GM18909 (cell line): ENCODE results near the gene HAVCR1.
"Not testable (repeated sequence)": the region's sequence is repeated elsewhere in the genome, so short reads cannot be mapped to it uniquely, and the experiment has no call there.

Source experiments
- ATAC-seq: cut with Tn5 transposase; IDR thresholded peaks from one replicate; pipeline ENCODE4 v1.9.1; 2021; ENCODE audit warnings: mild to moderate bottlenecking; ENCODE audit not compliant: unreplicated experiment, poor library complexity

The HAVCR1 gene

DNA sequence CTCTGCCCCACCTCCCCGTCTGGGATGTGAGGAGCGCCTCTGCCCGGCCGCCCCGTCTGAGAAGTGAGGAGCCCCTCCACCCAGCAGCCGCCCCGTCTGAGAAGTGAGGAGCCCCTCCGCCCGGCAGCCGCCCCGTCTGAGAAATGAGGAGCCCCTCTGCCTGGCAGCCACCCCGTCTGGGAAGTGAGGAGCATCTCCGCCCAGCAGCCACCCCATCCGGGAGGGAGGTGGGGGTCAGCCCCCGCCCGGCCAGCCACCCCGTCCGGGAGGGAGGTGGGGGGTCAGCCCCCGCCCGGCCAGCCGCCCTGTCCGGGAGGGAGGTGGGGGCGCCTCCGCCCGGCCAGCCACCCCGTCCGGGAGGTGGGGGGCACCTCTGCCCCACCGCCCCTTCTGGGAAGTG, 44.8 kb downstream of the HAVCR1 start:
- ATAC-seq = not testable (repeated sequence)

DNA sequence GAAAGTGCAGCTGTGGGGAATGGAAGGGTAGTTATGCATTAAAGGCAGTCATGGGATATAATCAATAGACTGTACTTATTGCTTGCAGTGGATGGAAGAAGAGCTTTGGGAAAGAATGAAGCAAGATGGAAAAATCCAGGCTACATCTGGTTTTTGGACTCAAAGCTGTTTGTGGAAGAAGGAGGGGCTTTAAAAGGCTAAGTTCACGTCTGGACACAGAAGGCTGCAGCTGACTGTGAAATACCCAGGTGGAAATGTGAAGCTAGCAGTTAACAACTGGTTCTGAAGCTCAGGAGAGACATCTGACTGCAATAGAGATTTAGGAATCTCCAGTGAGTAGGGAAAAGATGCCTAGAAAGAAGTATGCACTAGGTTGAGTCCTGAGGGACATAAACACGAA, 52.7 kb downstream of the HAVCR1 start:
- no peak for ATAC-seq

DNA sequence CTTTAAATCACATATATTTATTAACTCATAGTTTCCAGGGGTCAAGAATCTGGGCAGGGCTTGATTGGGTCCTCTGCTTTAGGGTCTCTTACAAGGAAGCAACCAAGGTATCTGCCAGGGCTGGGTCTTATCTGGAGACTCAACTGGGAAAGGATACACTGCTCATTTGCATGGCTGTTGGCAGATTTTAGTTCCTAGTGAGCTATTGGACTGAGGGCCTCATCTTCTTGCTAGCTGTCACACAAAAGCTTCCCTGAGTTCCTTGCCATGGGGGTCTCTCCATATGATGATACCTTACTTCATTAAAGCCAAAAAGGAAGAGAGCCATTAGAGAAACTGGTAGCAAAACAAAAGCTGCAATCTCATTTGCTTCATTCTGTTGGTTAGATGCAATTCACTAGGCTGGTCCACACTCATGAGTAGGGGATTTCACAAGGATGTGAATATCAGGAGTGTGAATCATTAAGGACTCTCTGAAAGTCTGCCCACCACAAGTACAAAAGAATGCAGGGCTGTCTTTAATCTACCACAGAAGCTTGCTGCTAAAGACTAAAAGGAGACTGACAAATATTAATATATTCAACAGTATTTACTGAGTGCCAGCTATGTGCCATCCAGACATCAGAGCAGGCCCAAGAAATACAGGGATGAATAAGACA, 53.9 kb downstream of the HAVCR1 start:
- no peak for ATAC-seq

DNA sequence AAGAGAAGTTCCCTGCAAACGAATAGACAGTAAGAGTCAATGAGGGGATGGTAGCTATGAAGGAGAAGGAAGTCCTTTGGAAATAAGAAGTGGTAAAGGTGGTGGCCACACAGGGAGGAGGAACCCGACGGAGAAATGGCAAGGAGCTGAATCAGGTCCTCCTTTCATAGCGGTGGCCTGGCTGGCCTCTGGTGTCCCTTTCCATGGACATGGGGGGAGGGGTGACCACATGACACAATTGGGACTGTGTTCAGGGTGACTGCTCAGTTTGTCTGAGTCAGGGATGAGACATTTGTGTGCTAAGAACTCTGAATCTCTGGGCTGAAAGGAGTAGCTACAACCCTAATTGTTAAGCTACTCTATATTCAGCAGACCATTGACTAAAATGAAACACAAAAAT, 67.2 kb downstream of the HAVCR1 start:
- no peak for ATAC-seq

DNA sequence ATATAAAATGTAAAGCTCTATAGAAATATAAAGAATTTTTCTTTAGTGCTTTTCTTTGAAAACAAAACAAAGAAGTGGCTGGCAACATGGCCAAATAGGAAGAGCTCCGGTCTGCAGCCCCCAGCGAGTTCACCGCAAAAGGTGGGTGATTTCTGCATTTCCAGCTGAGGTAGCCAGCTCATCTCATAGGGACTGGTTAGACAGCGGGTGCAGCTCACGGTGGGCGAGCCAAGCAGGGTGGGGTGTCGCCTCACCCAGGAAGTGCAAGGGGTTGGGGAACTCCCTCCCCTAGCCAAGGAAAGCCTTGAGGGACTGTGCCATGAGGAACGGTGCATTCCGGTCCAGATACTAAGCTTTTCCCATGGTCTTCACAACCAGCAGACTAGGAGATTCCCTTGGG, 74.9 kb downstream of the HAVCR1 start:
- no peak for ATAC-seq

DNA sequence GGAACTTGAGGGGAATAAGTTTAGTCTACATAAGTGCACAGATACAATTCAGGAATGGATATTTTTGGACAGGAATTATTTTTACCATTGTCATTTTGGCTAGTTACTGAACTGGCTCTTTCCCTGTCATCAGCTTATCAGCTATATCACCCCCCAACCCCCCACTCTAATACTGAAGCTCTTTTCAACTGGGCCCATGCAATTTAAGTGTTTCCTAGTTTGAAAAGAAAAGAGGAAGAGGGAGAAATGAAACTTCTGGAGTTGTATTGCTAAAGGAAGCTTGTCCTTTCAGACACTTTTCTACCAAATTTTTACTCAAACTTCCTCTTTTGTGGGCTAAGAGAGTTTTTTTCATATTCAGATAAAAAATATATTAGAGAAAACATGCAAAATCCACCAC, 77.4 kb downstream of the HAVCR1 start:
- ATAC-seq = no peak
